Posterior vena cava (tissue), 2 donors: Measurements from ENCODE around the gene FIGNL2. TPM values are rescaled to one million over a fixed set of nuclear protein-coding genes. Genes with fewer than 3 reads are reported as not detected.

ENCODE experiments used
- DNase-seq: peaks from one replicate; pipeline ENCODE4 v3.0.0-alpha.2; 2020; ENCODE audit warnings: low spot score
- intact Hi-C, 2 donors: fragments of 100-400 bp; cut with DNase I; formaldehyde crosslinking; loops; one replicate each; pipeline versions ENCODE4 v1.14.1 to v1.14.2; 2022 to 2023
- total RNA-seq, 2 donors: library from RNA; stranded (reverse); fragmentation: NEBNext Ultra II Directional; extraction: Animal tissue kit (Norgen Biotek cat#: 25700); gene quantifications; one replicate each; pipeline ENCODE4 v1.2.1, GENCODE V29; 2021
- donor health status: DM: yes; HTN: yes; CAD: no.
- donor health status: DM: yes; HTN: yes; CAD: no.

Gene FIGNL2
- total RNA-seq, 2 donors from 2014 or later, result 0.60 to 1.0 TPM

DNA sequence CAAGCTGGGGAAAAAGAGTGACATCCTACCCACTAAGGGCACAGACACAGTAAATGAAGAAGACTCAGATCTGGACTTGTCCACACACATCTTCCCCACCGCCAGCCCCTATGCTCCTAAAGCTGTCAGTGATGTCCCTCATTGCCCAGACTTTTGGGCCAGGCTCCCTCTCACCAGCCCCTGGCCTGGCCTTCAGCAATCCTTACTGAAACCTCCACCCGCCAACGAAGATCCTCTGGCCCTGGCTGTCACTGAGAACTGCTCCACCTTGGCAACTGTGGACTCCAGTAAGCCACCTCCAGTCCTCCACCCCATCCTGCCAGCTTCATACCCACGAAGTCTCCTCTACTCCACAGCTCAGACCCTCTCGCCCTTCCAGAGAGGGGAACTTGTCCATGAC, 23.3 kb downstream of the FIGNL2 start:
- no peak for DNase-seq
- intact Hi-C loops, result no loop called here

DNA sequence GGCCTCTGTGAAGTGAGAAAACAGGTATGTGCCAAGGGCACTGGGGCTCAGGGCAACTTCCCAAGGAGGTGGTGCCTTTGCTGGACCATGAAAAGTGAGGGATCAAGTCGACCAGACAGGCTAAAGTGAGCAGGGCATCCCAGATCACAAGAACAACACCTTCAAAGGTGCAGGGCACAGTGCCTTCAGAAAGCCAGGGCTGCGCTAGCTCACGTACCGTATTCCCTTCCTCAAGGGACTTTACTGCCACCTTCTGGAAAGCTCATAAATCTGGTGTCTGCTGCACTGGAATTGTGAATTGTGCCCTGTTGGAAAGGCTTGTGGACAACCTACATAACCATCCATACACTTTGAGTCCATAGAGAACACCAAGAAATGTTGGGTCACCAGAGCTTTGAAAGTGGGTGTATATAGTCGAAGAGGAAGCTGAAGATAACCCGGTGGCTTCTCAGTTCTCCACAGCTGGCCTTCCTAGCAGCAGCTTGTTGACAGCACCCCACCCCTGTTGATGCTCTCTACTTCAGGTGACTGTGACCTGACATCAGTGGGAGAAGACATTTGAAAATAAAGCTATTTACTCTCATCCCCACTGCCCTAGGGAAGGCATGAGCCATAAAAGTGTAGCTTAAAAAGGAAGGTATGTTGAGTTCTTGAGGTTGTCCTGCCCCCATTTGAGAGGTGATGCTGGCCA, 24.5 kb downstream of the FIGNL2 start:
- intact Hi-C loops, result no loop called here
- DNase-seq, result no peak

DNA sequence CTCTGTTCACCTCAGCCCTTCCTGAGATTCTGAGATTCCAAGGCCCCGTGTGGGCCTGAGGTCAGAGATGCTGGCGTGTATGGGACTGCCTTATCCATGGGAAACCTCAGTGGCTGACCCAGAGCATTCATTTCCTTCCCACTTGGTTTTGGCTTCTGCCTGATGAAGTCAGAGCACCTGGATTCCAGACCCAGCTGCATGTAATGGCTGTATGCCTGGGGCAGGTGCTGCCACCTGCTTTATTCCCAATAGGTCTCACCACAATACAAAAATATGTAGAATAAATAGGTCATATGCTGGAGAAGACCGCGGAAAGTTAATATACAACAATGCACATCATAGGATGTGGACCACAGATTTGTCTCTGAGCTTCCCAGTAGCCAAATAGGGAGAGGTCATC, 25.6 kb downstream of the FIGNL2 start:
- intact Hi-C loops, result no loop called here
- DNase-seq, result no peak

DNA sequence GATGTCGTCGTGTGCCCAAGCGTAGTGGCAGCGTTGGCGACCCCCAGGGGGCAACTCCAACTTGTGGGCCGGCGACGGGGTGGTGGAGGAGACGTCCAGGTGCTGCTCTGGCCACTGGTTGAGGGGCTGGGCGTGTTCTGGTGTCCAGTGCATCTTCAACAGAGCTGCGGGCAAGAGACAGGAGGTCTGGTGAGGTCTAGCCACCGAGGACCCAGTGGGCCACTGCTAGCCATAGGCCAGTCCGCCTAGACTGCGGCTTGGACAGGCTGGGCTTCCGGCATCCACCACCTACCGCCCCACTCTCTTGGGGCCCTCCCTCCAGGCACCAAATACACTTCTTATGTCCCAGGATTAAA, 26.3 kb downstream of the FIGNL2 start:
- no peak for DNase-seq
- intact Hi-C loops, result no loop called here

DNA sequence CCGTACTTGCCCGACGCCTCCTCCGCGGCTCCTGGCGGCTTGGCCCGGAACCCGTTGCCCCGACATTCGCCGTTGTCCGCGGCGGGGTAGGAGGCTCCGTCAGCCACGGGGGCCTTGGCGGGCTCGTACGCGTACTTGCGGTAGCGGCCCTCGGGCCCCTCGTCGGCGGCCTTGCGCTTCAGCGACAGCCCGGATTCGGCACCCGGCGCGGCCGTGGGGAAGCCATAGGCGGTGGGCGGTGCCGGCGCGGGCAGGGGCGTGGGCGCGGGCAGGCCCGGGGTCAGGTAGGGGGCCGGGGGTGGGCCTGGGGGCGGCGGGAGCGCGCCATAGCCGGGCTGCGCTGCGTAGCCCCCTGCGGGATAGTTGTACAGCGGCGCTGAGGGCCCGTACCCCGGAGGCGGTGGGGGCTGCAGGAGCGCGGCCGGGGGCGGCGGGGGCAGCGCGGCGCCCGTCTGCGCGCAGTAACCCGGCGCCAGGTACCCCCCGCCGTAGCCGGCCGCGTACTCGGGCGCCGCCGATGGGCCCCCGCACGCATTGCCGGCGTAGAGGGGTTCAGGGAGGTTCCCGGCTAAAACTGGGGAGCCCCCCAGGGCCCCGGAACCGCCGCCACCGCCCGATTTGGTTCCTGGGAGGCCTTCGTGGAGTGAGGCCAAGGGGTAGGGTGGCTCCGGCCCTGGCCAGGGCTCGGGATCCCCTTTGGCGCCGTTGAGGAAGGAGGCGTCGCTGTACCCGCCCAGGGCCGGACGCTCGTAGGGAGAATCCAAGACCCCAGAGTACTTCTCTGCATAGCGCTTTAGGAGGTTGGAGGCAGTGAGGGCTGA, 26.9 kb downstream of the FIGNL2 start:
- no peak for DNase-seq
- intact Hi-C loops, result no loop called here

DNA sequence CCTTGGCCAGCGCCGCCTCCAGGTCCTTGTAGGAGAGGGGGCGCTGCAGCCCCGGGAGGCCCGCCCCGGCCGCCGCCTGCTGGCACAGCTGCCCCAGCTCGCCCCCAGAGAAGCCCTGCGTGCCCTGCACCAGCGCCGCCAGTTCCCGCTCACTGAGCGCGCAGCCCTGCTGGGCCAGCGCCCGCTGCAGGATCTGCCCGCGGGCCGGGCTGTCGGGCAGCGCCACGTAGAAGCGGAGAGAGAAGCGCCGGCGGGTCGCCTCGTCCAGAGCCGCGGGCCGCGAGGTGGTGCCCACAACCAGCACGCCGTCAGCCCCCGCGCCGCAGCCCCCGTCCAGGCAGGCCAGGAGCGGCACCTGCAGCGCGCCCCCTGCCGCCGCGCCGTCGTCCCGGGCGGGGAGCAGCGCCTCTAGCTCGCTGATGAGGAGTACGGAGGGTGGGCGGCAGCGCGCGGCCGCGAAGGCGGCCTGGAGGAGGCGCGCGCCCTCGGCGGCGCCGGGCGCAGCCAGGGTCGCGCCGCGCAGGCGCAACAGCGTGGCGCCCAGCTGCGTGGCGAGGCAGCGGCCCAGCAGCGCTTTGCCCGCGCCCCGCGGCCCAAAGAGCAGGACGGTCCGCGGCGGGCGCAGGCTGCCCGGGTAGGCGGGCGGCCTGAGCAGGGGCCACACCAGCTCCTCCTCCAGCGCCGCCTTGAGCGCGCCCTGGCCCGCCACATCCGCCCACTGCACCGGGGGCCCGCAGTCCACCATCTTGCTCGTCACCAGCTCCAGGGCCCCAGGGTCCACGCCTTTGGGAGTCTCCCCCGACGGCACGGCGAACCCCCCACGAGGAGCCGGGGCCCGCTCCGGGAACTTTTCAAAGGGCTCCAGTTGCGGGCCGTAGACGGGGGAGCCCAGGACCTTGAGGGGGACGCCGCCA, 27.7 kb downstream of the FIGNL2 start:
- peak; percentile 84 for DNase-seq
- intact Hi-C loops, result no loop called here

DNA sequence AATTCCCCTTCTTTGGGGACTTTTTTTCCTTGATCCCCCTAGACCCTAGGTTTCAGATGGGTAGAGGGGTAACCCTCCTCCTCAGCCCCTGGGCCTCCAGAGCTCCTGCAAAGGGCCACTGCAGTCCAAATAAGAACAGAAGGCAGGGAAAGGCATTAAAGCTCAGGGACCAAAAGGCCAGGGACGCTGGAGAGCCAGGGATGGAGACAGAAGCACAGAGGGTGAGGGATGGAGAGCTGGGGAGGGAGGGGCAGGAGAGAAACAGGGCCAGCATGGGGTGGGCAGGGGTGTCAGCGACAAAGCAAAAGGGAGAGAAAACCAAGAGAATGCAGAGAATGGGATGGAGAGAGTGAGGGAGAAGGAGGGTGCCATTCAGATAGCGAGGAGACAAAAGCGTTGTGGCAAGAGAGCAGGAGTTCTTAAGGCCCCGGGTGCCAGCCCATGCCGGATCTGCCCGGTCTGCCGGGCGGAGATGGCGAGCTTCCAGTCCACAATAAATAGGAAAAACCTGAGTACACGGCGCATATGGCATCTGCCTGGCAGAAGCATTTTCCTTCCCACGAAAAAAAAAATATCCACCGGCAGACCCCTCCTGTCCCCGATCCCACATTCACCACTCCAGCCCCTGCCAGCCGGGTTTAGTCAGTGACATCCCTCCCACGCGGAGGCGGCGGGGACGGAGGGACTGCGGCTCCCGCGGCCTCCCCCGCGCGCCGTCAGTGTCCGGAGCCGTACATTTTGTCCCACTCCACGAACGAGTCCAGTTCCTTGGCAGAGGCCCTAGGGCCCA, 28.6 kb downstream of the FIGNL2 start:
- intact Hi-C loops, result no loop called here
- no peak for DNase-seq

DNA sequence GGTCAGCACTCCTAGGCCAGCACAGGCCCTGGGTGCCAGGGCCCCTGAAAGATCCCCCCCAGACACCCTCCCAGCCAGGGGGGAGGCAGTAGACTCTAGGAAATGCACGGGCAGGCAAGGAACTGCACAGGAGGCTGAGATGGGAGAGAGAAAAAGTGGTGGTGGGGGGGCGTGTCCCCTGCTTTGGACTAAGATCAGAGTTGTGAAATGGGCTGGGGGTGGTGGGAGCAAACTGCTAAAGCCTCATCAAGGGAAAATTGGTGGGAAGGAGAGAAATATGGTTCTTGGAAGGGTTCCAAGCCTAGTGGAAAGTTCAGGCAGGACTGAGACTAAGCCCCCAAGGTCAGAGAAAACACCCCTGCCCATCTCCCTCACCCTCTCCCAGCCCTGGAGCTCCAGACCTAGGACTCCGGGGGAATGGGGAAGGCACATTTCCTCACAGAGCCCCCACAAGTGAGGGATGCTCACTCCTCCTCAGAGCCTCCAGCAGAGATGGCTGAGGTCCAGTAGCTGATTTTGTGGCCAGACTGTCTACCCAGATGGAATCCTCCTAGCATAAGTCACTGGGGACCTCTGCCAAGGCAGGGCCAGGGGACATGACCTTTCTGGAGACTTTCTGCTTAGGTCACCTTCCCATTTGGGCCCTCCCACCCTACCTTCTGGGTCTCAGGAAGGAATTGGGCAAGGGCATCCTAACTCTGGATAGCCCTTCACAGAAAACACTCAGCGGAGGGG, 29.8 kb downstream of the FIGNL2 start:
- intact Hi-C loops, result no loop called here

DNA sequence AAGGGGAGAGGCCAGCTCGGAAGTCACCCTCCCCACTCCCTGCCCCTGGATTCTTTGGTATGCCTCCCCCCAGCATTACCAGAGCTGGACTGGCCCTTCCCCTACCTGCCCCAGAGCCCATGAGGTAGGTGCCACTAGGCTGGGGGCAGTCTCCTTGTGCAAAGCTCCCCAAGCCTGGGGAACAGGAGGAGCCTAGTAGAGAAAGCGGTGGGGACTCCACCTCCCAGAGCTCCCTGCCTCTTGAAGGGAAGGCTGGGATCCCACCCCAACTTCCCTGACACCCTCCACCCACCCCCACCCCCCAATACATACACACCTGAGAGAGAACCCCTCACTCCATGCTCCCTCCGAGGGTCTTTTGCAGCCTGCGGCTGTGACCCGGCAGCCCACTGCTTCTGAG, 30.4 kb downstream of the FIGNL2 start:
- no peak for DNase-seq

More for the DNA sequence above, 29.8 kb downstream of the FIGNL2 start:
- DNase-seq, result no peak

DNA sequence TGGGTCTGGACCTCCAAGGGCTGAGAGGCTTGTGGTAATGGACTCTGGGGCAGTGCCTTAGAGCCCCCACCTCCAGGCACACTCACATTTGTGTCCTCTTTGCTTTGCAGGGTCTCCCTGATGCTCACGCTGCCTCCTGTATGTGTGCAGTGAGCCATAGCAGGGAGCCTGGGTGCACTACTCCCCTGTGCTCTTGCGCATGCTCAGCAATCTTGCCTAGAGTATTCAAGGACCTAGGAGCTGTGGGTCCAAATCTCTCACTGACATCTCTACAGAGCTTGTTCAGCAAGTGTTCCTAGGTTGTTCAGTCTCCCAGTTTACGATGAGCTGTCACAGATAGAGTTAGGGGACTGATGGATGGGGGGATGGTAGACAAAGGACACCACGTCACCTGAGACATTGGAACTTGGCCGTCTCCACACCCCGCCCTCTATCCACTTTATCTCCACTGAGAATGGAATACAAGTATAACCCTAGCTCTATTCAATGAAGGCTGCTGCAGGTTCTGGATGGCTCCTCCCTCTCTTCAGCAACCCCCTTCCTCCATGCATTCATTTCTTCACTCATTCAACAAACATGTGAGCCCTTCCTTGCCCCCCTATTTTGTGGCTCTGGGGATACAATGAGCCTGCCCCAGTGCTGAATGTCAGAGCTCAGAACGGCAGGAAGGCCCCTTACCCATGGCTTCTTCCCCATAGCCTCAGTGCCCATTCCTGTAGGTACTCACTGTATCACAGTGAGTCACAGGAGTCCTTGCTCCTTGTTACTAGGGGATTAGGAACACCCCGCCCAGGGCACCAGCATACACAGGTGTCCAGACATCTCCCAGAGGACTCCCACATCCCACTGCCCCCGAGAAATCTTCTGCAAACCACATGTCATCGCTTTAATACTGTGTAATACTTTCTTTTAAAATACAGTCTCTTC, 31.2 kb downstream of the FIGNL2 start:
- DNase-seq, result peak; percentile 30
- intact Hi-C loops, result no loop called here

More for the DNA sequence above, 30.4 kb downstream of the FIGNL2 start:
- intact Hi-C loops, result no loop called here

DNA sequence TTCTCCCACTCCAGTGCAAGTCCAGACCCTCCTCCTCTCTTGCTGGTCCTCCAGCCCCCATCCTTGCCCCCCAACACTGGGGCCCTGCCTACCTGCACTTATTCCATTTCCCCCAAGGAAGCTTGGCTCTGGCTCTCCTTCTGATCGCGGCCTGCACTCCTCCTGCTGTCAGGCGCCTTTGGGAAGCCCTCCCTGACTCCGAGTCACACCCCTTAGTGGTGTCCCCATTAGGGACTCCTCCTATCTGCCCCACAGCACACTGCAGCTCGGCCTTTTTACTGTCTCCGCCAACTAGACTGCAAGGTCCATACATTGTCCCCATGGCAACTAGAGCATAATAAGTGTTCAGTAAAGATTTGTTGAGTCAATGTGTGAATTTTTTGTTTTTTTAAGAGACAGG, 32.9 kb downstream of the FIGNL2 start:
- peak; percentile 46 for DNase-seq
- intact Hi-C loops, result no loop called here

DNA sequence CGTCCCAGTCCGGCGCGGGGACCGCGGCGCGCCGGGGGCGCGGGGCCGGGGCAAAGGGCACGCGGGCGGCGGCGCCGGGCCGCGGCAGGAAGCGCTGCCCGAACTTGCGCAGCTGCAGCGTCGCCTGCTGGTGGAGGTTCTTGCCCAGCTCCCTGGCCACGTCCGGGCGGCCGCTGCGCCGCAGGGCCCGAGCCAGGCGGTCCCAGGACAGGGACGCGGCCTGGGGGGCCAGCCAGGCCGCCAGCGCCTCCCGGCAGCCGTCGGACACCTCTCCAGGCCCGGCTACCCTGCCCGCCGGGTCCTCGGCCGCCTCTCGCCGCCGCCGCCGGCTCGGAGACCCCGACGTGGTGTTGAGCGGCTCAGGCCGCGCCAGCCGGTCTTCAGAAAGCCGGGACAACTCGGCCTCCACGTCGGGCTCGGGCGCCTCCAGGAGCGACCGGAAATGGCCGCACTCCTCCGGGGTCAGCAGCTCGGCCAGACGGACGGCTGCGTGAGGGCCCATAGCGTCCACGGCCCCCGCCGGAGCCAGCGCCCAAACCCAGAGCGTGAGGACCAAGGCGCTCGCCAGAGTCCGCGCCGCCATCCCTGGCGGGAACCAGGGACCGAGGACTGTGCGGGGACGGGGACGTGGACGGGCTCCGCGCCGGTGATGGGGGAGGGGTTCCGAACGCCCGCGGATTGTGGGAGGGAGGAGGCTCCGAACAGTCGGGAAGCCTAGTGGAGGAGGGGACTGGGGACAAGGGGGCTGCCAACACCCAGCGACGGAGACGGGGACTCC, 34.0 kb downstream of the FIGNL2 start:
- intact Hi-C loops, result no loop called here

DNA sequence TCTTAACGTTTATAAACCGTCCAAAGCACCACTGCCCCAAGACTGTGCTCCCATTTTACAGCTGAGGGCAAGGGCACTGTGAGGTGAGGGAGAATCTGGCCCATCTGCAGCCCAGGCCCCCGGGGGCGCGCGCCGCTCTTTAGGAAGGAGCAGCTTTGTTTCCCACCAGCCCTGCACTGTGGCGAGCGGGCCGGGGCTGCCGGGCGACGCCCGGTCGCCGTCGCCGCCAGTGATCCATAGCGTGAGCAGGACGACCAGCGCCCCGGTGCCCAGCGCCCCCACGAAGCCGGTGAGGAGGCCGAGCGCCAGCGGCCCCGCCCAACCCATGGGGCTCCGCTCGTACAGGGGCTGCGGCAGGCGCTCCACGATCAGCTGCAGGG, 34.6 kb downstream of the FIGNL2 start:
- DNase-seq, result no peak
- intact Hi-C loops, result no loop called here

More for the DNA sequence above, 34.0 kb downstream of the FIGNL2 start:
- peak; percentile 96 for DNase-seq

DNA sequence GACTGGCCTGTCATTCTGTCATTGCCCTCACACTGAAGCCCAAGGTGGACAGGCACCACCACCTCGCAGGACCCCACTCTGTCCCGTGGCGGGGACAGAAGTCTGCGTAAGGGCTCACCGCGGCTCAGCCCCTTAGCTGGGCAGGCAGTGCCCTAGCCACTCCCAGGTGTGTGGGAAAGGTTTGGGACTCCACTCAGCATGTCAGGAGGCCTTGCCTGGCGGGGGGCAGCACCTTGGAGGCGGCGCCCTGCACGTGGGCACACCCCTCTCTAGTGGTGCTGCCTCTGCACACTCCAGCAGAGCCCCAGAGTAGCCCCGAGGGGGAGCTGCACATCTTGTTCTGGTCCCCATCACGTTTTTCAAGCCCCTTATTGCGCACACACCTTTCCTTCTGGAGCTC, 35.6 kb downstream of the FIGNL2 start:
- DNase-seq, result no peak
- intact Hi-C loops, result no loop called here

DNA sequence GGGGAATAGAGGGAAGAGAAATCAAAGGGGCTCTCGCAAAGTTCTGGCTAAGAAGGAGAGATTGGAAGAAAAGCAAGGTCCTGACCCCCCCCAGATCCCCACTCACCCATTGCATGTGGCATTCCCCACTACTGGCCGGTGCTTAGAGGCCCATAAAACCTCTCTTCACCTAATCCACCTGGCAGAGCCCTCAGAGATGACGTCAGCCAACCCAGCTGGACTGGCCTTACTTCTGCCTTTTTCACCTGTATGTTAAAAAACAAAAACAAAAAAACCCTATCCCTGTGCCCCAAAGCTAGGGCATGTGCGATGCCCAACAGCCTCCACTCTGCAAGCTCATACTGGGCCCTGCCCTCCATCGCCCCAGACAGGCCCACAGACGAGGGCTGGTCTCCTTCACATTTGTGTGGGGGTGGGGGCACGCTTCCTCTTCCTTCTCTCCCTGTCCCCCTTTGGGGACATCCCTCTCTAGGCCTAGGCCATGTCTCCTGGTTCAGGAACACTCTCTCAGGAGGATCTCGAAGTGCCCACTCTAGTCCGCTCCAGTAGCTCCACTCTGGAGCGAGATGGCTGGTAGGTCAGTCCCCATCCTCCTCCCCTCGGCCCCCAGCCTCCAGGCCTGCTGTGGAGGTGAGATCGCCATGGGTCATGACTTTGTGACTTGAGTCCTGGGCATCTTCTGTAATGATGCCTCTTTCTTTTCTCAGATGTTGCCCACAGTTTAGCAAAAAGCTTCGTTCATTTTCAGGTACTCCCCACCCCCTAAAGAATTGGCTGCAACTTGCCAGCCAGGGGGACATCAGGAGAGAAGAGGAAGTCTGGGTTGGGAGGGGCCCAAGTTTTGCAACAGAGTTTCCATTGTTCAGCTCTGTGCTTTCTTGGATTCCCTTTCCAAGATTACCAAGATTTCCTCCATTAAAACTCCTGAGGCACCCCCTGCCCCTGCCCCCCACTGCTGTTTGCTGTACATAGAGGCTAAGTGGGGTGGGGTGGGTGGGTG, 37.0 kb downstream of the FIGNL2 start:
- no peak for DNase-seq
- intact Hi-C loops, result no loop called here

DNA sequence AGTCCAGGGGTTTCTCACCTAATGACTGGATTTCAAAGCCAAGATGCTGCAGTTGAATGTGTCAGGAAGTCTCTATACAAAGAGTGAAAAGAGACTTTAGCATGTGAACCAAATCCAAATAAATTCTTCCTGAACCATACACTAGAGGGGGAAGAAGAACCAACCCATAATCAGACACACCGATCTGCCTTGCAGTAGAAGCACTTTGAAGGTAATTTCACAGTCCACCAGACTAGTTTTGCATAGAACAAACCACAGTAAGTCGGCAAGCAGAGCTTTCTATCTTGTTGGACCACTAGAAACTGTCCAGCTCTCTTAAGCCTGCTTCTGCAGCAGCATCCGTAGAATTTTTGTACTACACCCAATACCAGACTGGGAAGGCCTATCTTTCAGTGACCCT, 39.3 kb downstream of the FIGNL2 start:
- no peak for DNase-seq
- intact Hi-C loops, result no loop called here
